Measurements from ENCODE around the gene PLA2G12B. TPM values are rescaled to one million over a fixed set of nuclear protein-coding genes. Genes with fewer than 3 reads are reported as not detected.

The PLA2G12B gene
- total RNA-seq, 1 donor from 2014 or later, result not detected

- TF ChIP-seq CTCF (IDR thresholded peaks at IDR 0.05; ENCODE audit: insufficient read depth, low read depth, low read length) (no peak), EZH2 (IDR thresholded peaks at IDR 0.05; ENCODE audit: insufficient read depth, low read length) (no peak)
- DNase-seq (ENCODE audit: low read depth), result no peak
- no peaks in the 10 kb centered on the region for H3K36me3 ChIP-seq (ENCODE audit: insufficient read depth, low read length)
- Mint-ChIP-seq H3K9me3 (ENCODE audit: unreplicated experiment) (no peaks in the 10 kb centered on the region), H3K4me1 (ENCODE audit: low read depth, unreplicated experiment) (peaks cover 8% of the 10 kb centered on the region), H3K4me3 (ENCODE audit: unreplicated experiment) (no peak overlapping the region), H3K36me3 (ENCODE audit: low read depth, unreplicated experiment) (peaks cover 2% of the 10 kb centered on the region), H3K27me3 (ENCODE audit: low read depth, unreplicated experiment) (no peaks in the 10 kb centered on the region), H3K27ac (ENCODE audit: unreplicated experiment) (no peak overlapping the region)
- no peak overlapping the region for H3K4me3 ChIP-seq (ENCODE audit: insufficient read depth, low read depth, low read length)
- no peaks in the 10 kb centered on the region for H3K4me1 ChIP-seq (ENCODE audit: insufficient read depth, low read length)
- H3K27ac ChIP-seq (ENCODE audit: low read depth, low read length), result no peak overlapping the region
- no peak overlapping the region for H3K9ac ChIP-seq (ENCODE audit: low read length)
- H4K20me1 ChIP-seq (ENCODE audit: insufficient read depth, low read length), result no peaks in the 10 kb centered on the region
- no peaks in the 10 kb centered on the region for H3K27me3 ChIP-seq (ENCODE audit: insufficient read depth, low read length)
- no peak overlapping the region for H2AFZ ChIP-seq (ENCODE audit: low read depth, low read length)
- H3K4me2 ChIP-seq (ENCODE audit: low read length), result no peak overlapping the region
- H3K9me3 ChIP-seq (ENCODE audit: insufficient read depth, low read depth, low read length), result no peaks in the 10 kb centered on the region
- H3K79me2 ChIP-seq (ENCODE audit: insufficient read depth, low read length), result no peaks in the 10 kb centered on the region
- FAIRE-seq, result no peak
Observed at GRCh38 chr10:72932259-72933015, 22.2 kb downstream of the PLA2G12B start.

- no peak overlapping the region for H3K9ac ChIP-seq (ENCODE audit: low read length)
- no peaks in the 10 kb centered on the region for H3K79me2 ChIP-seq (ENCODE audit: insufficient read depth, low read length)
- H3K36me3 ChIP-seq (ENCODE audit: insufficient read depth, low read length), result no peaks in the 10 kb centered on the region
- H3K27ac Mint-ChIP-seq (ENCODE audit: unreplicated experiment), result no peak overlapping the region
- no peak overlapping the region for H3K4me2 ChIP-seq (ENCODE audit: low read length)
- peaks cover 4% of the 10 kb centered on the region for H3K4me1 Mint-ChIP-seq (ENCODE audit: low read depth, unreplicated experiment)
- no peak overlapping the region for H3K27ac ChIP-seq (ENCODE audit: low read depth, low read length)
- H3K27me3 Mint-ChIP-seq (ENCODE audit: low read depth, unreplicated experiment), result peaks cover 5% of the 10 kb centered on the region
- no peaks in the 10 kb centered on the region for H3K4me1 ChIP-seq (ENCODE audit: insufficient read depth, low read length)
- H4K20me1 ChIP-seq (ENCODE audit: insufficient read depth, low read length), result no peaks in the 10 kb centered on the region
- no peak for DNase-seq (ENCODE audit: low read depth)
- H3K36me3 Mint-ChIP-seq (ENCODE audit: low read depth, unreplicated experiment), result peaks cover 5% of the 10 kb centered on the region
- H3K4me3 ChIP-seq (ENCODE audit: insufficient read depth, low read depth, low read length), result no peak overlapping the region
- H3K27me3 ChIP-seq (ENCODE audit: insufficient read depth, low read length), result no peaks in the 10 kb centered on the region
- no peak overlapping the region for H3K4me3 Mint-ChIP-seq (ENCODE audit: unreplicated experiment)
- H3K9me3 ChIP-seq (ENCODE audit: insufficient read depth, low read depth, low read length), result no peaks in the 10 kb centered on the region
- FAIRE-seq, result no peak
- H2AFZ ChIP-seq (ENCODE audit: low read depth, low read length), result no peak overlapping the region
- H3K9me3 Mint-ChIP-seq (ENCODE audit: unreplicated experiment), result no peaks in the 10 kb centered on the region
- TF ChIP-seq CTCF (IDR thresholded peaks at IDR 0.05; ENCODE audit: insufficient read depth, low read depth, low read length), result no peak
- no peak for TF ChIP-seq EZH2 (IDR thresholded peaks at IDR 0.05; ENCODE audit: insufficient read depth, low read length)
Observed at GRCh38 chr10:72930276-72930675, 24.3 kb downstream of the PLA2G12B start.

GRCh38 chr10:72928798-72929197, 25.8 kb downstream of the PLA2G12B start:
- no peak for TF ChIP-seq EZH2 (IDR thresholded peaks at IDR 0.05; ENCODE audit: insufficient read depth, low read length)
- TF ChIP-seq CTCF (IDR thresholded peaks at IDR 0.05; ENCODE audit: insufficient read depth, low read depth, low read length), result no peak
- Histone ChIP-seq H3K4me2 (ENCODE audit: low read length) (no peak overlapping the region), H3K36me3 (ENCODE audit: insufficient read depth, low read length) (no peaks in the 10 kb centered on the region), H3K4me3 (ENCODE audit: insufficient read depth, low read depth, low read length) (no peak overlapping the region), H3K9me3 (ENCODE audit: insufficient read depth, low read depth, low read length) (no peaks in the 10 kb centered on the region), H3K27ac (ENCODE audit: low read depth, low read length) (no peak overlapping the region), H3K79me2 (ENCODE audit: insufficient read depth, low read length) (no peaks in the 10 kb centered on the region), H3K9ac (ENCODE audit: low read length) (no peak overlapping the region), H4K20me1 (ENCODE audit: insufficient read depth, low read length) (no peaks in the 10 kb centered on the region), H3K27me3 (ENCODE audit: insufficient read depth, low read length) (no peaks in the 10 kb centered on the region), H2AFZ (ENCODE audit: low read depth, low read length) (no peak overlapping the region), H3K4me1 (ENCODE audit: insufficient read depth, low read length) (no peaks in the 10 kb centered on the region)
- Mint-ChIP-seq H3K4me1 (ENCODE audit: low read depth, unreplicated experiment) (no peaks in the 10 kb centered on the region), H3K4me3 (ENCODE audit: unreplicated experiment) (no peak overlapping the region), H3K27me3 (ENCODE audit: low read depth, unreplicated experiment) (peaks cover 5% of the 10 kb centered on the region), H3K9me3 (ENCODE audit: unreplicated experiment) (peaks cover 5% of the 10 kb centered on the region), H3K27ac (ENCODE audit: unreplicated experiment) (no peak overlapping the region), H3K36me3 (ENCODE audit: low read depth, unreplicated experiment) (peaks cover 11% of the 10 kb centered on the region)
- no peak for DNase-seq (ENCODE audit: low read depth)
- no peak for FAIRE-seq

All from astrocyte (in vitro differentiated cells and primary cell).